ENCODE data around the gene UXS1. TPM values are rescaled to one million over a fixed set of nuclear protein-coding genes. Genes with fewer than 3 reads are reported as not detected.
A peak's percentile ranks its signal among the peaks of the same experiment; 100 is the strongest.

UXS1 gene
- total RNA-seq, 1 donor from 2014 or later: 38.0 TPM

DNA sequence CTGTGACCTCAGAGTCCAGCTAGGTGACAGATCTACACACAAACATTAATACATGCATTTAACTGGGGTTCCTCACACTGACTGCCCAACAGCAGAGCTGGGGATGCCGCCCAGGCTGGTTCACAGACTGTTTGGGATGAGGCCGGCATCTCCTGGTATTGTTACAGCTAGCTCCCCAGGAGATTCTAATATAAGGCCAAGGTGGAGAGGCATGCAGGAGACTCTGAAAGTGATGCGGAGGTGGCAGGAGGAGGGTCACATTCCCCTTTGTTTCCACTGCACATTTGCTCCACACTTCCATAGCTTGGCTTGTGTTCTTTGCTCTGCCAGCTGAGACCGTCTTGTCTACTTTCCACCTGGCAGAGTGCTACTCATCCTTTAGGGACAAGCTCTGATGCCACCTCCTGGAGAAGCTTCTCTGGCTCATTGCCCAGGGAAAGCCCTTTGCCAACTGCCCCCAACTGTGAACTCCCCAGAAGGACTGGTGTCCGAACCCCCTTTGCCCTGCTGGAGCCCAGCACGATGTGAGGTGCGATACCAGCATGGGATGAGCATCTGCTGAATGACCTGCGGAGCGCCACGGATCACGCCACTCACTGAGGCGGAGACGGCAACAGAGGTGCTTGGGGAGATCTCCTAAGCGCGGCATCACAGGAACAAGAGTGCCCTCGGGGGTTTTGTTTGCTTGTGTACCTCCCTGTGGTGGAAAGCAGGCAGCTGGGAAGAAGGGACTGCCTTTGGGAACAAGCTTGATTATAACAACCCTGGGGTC is 88.8 kb downstream of the UXS1 start:
- H3K9me3 ChIP-seq (ENCODE audit: low read depth): no peaks in the 10 kb centered on the region
- Mint-ChIP-seq H3K27me3 (ENCODE audit: insufficient read depth, low read depth) (no peaks in the 10 kb centered on the region), H3K4me1 (peaks cover 8% of the 10 kb centered on the region), H3K9me3 (no peaks in the 10 kb centered on the region), H3K36me3 (peaks cover 8% of the 10 kb centered on the region), H3K27ac (no peak overlapping the region), H3K4me3 (no peak overlapping the region)
- H3K27ac ChIP-seq: no peak overlapping the region
- no peaks in the 10 kb centered on the region for H3K79me2 ChIP-seq (ENCODE audit: low read depth)
- H3K9ac ChIP-seq: no peak overlapping the region
- H3K4me1 ChIP-seq: peaks cover 2% of the 10 kb centered on the region
- no peak overlapping the region for H3K4me2 ChIP-seq
- H3F3A ChIP-seq (ENCODE audit: low read depth): no peaks in the 10 kb centered on the region
- peaks cover 6% of the 10 kb centered on the region for H4K20me1 ChIP-seq (ENCODE audit: low read depth)
- no peak for DNase-seq (ENCODE audit: low spot score)
- no peak for TF ChIP-seq EZH2 (IDR thresholded peaks at IDR 0.05)
- no peak for TF ChIP-seq EZH2phosphoT487 (IDR thresholded peaks at IDR 0.05)
- TF ChIP-seq CTCF (IDR thresholded peaks at IDR 0.05): no peak
- no peaks in the 10 kb centered on the region for H3K36me3 ChIP-seq
- no peak overlapping the region for H3K4me3 ChIP-seq
- H2AFZ ChIP-seq (replicated peaks): no peak overlapping the region
- no peaks in the 10 kb centered on the region for H3K27me3 ChIP-seq

- H3K27ac Mint-ChIP-seq: no peak overlapping the region
- H3K27ac ChIP-seq: no peak overlapping the region
- H3K27me3 Mint-ChIP-seq (ENCODE audit: insufficient read depth, low read depth): no peaks in the 10 kb centered on the region
- peak; percentile 95 for TF ChIP-seq CTCF (IDR thresholded peaks at IDR 0.05)
- TF ChIP-seq EZH2phosphoT487 (IDR thresholded peaks at IDR 0.05): no peak
- TF ChIP-seq EZH2 (IDR thresholded peaks at IDR 0.05): no peak
- no peaks in the 10 kb centered on the region for H3K27me3 ChIP-seq
- peak; percentile 79 for DNase-seq (ENCODE audit: low spot score)
- H3K9ac ChIP-seq: no peak overlapping the region
- peaks cover 6% of the 10 kb centered on the region for H4K20me1 ChIP-seq (ENCODE audit: low read depth)
- peaks cover 13% of the 10 kb centered on the region for H3K36me3 Mint-ChIP-seq
- H3K4me2 ChIP-seq: no peak overlapping the region
- H2AFZ ChIP-seq (replicated peaks): no peak overlapping the region
- H3K4me3 ChIP-seq: no peak overlapping the region
- H3K4me1 ChIP-seq: no peaks in the 10 kb centered on the region
- no peaks in the 10 kb centered on the region for H3K4me1 Mint-ChIP-seq
- H3F3A ChIP-seq (ENCODE audit: low read depth): no peaks in the 10 kb centered on the region
- H3K4me3 Mint-ChIP-seq: no peak overlapping the region
- H3K9me3 Mint-ChIP-seq: no peaks in the 10 kb centered on the region
- no peaks in the 10 kb centered on the region for H3K9me3 ChIP-seq (ENCODE audit: low read depth)
- no peaks in the 10 kb centered on the region for H3K79me2 ChIP-seq (ENCODE audit: low read depth)
- no peaks in the 10 kb centered on the region for H3K36me3 ChIP-seq
These were observed 89.6 kb downstream of the UXS1 start for GRCh38 chr2:106104332-106105062.

DNA sequence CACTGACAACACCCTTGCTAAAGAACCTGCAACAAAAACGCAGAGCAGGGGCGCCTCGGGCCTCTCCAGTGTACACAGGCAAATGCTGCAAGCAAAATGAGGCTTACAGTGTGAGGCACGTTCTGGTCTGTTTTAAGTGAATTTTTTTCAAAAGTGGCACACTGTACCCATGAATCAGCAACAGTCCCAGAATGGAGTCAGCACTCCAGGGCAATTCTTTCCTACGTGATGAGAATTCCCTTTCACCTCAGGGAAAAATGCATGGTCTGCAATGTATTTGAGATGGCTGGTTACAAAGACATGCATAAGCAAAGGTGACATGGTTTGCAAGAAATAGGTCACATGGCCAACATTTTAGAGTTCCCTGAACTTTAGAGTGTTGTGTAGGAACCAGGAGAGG is 94.4 kb downstream of the UXS1 start:
- Histone ChIP-seq H3K4me1 (peaks cover 3% of the 10 kb centered on the region), H3K79me2 (ENCODE audit: low read depth) (no peaks in the 10 kb centered on the region), H3K36me3 (no peaks in the 10 kb centered on the region), H4K20me1 (ENCODE audit: low read depth) (peaks cover 5% of the 10 kb centered on the region), H3K27me3 (no peaks in the 10 kb centered on the region), H2AFZ (replicated peaks) (no peak overlapping the region), H3K4me3 (no peak overlapping the region), H3K27ac (no peak overlapping the region), H3F3A (ENCODE audit: low read depth) (no peaks in the 10 kb centered on the region), H3K9ac (no peak overlapping the region), H3K9me3 (ENCODE audit: low read depth) (no peaks in the 10 kb centered on the region), H3K4me2 (no peak overlapping the region)
- DNase-seq (ENCODE audit: low spot score): no peak
- Mint-ChIP-seq H3K36me3 (peaks cover 22% of the 10 kb centered on the region), H3K4me1 (peaks cover 3% of the 10 kb centered on the region), H3K27me3 (ENCODE audit: insufficient read depth, low read depth) (peaks cover 2% of the 10 kb centered on the region), H3K27ac (no peak overlapping the region), H3K4me3 (no peak overlapping the region), H3K9me3 (no peaks in the 10 kb centered on the region)
- no peak for TF ChIP-seq CTCF (IDR thresholded peaks at IDR 0.05)
- TF ChIP-seq EZH2 (IDR thresholded peaks at IDR 0.05): no peak
- TF ChIP-seq EZH2phosphoT487 (IDR thresholded peaks at IDR 0.05): no peak

All from neural progenitor cell (in vitro differentiated cells).